Measurements from ENCODE around the gene SPINT3.
A peak's percentile ranks its signal among the peaks of the same experiment; 100 is the strongest.

SPINT3 gene
- long read RNA-seq = 0 reads

GRCh38 chr20:45515147-45515913 is at the start of gene SPINT3:
SPINT3 (minus strand) TSS chr20:45515622; CDS start chr20:45515608, 14 bp downstream.
- no peaks in the 10 kb centered on the region for H3K27me3 ChIP-seq (ENCODE audit: insufficient read depth, poor library complexity, severe bottlenecking)
- no peak within 1 kb of the TSS for H3K4me3 ChIP-seq (replicated peaks; ENCODE audit: insufficient read depth, low read length)
- no peak for DNase-seq (ENCODE audit: low read depth in 1 of 2, low spot score in 1 of 2)
- TF ChIP-seq GABPA (IDR thresholded peaks at IDR 0.05; ENCODE audit: low read depth) = no peak
- peak; percentile 85 for TF ChIP-seq REST (IDR thresholded peaks at IDR 0.05; ENCODE audit: insufficient replicate concordance, low read depth)
- no peak within 1 kb of the TSS for H3K27ac ChIP-seq (replicated peaks)

GRCh38 chr20:45564760-45565276 is 49.4 kb upstream of the SPINT3 start:
- TF ChIP-seq POLR2AphosphoS5 (IDR thresholded peaks at IDR 0.05; ENCODE audit: low read depth) (no peak), REST (IDR thresholded peaks at IDR 0.05; ENCODE audit: insufficient replicate concordance, low read depth) (no peak), CTCF (IDR thresholded peaks at IDR 0.05; ENCODE audit: insufficient read depth, low read length) (no peak), SPI1 (IDR thresholded peaks at IDR 0.05; ENCODE audit: borderline replicate concordance, low read depth) (no peak), GABPA (IDR thresholded peaks at IDR 0.05; ENCODE audit: low read depth) (no peak)
- H3K4me3 ChIP-seq (replicated peaks; ENCODE audit: insufficient read depth, low read length) = no peak overlapping the region
- H3K27ac ChIP-seq (replicated peaks) = no peak overlapping the region
- H3K27me3 ChIP-seq (ENCODE audit: insufficient read depth, poor library complexity, severe bottlenecking) = no peaks in the 10 kb centered on the region
- DNase-seq (ENCODE audit: low read depth in 1 of 2, low spot score in 1 of 2) = no peak

GRCh38 chr20:45555198-45555597 is 39.8 kb upstream of the SPINT3 start:
- Histone ChIP-seq H3K27ac (replicated peaks) (no peak overlapping the region), H3K27me3 (ENCODE audit: insufficient read depth, poor library complexity, severe bottlenecking) (no peaks in the 10 kb centered on the region), H3K4me3 (replicated peaks; ENCODE audit: insufficient read depth, low read length) (no peak overlapping the region)
- no peak for DNase-seq (ENCODE audit: low read depth in 1 of 2, low spot score in 1 of 2)
- no peak for TF ChIP-seq REST (IDR thresholded peaks at IDR 0.05; ENCODE audit: insufficient replicate concordance, low read depth)
- no peak for TF ChIP-seq GABPA (IDR thresholded peaks at IDR 0.05; ENCODE audit: low read depth)

GRCh38 chr20:45552456-45552855 is 37.0 kb upstream of the SPINT3 start:
- no peak for TF ChIP-seq GABPA (IDR thresholded peaks at IDR 0.05; ENCODE audit: low read depth)
- TF ChIP-seq SPI1 (IDR thresholded peaks at IDR 0.05; ENCODE audit: borderline replicate concordance, low read depth) = no peak
- no peak for TF ChIP-seq REST (IDR thresholded peaks at IDR 0.05; ENCODE audit: insufficient replicate concordance, low read depth)
- no peak for TF ChIP-seq POLR2AphosphoS5 (IDR thresholded peaks at IDR 0.05; ENCODE audit: low read depth)
- TF ChIP-seq CTCF (IDR thresholded peaks at IDR 0.05; ENCODE audit: insufficient read depth, low read length) = no peak
- DNase-seq (ENCODE audit: low read depth in 1 of 2, low spot score in 1 of 2) = no peak
- Histone ChIP-seq H3K27me3 (ENCODE audit: insufficient read depth, poor library complexity, severe bottlenecking) (no peaks in the 10 kb centered on the region), H3K27ac (replicated peaks) (no peak overlapping the region), H3K4me3 (replicated peaks; ENCODE audit: insufficient read depth, low read length) (no peak overlapping the region)
